Panc1 (cell line): ENCODE measurements around the gene CD80.
"Not testable (repeated sequence)": the region's sequence is repeated elsewhere in the genome, so short reads cannot be mapped to it uniquely, and the experiment has no call there.

Source experiments
- POLR2AphosphoS5 ChIP-seq: IDR thresholded peaks from 2 replicates; pipeline ENCODE4 v1.6.1; 2012; ENCODE audit warnings: mild to moderate bottlenecking, low read depth, low read length, moderate library complexity
- TF ChIP-seq, protein P1 (sequence below): fragments of 450-650 bp; IDR thresholded peaks from 2 replicates; pipeline ENCODE4 v1.5.1; 2017; ENCODE audit warnings: mild to moderate bottlenecking

DNA sequence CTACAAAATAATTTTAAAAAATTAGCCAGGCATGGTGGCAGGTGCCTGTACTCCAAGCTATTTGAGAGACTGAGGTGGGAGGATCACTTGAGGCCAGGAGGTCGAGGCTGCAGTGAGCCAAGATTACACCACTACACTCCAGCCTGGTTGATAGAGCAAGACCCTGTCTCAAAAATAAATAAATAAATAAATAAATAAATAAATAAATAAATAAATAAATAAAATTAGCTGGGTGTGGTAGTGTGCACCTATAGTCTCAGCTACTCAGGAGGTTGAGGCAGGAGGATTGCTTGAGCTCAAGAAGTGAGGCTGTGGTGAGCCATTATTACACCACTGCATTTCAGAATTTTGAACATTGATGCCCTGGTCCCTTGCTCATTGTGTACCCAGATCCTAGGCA is 35.5 kb upstream of the CD80 start:
- TF ChIP-seq, protein P1, sequence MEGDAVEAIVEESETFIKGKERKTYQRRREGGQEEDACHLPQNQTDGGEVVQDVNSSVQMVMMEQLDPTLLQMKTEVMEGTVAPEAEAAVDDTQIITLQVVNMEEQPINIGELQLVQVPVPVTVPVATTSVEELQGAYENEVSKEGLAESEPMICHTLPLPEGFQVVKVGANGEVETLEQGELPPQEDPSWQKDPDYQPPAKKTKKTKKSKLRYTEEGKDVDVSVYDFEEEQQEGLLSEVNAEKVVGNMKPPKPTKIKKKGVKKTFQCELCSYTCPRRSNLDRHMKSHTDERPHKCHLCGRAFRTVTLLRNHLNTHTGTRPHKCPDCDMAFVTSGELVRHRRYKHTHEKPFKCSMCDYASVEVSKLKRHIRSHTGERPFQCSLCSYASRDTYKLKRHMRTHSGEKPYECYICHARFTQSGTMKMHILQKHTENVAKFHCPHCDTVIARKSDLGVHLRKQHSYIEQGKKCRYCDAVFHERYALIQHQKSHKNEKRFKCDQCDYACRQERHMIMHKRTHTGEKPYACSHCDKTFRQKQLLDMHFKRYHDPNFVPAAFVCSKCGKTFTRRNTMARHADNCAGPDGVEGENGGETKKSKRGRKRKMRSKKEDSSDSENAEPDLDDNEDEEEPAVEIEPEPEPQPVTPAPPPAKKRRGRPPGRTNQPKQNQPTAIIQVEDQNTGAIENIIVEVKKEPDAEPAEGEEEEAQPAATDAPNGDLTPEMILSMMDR, result not testable (repeated sequence)
- not testable (repeated sequence) for TF ChIP-seq POLR2AphosphoS5
